Tongue (tissue), 3 donors: Measurements from ENCODE around the gene OR4L1. TPM values are rescaled to one million over a fixed set of nuclear protein-coding genes. Genes with fewer than 3 reads are reported as not detected.
"Not testable (repeated sequence)": the region's sequence is repeated elsewhere in the genome, so short reads cannot be mapped to it uniquely, and the experiment has no call there.

ENCODE experiments used
- DNase-seq: peaks from one replicate; pipeline ENCODE4 v3.0.0-alpha.2; 2015
- small RNA-seq: library from RNA; depleted of rRNA; stranded (forward); fragments of <200 nt; gene quantifications from one replicate; pipeline ENCODE3, GENCODE V24; 2014; ENCODE audit warnings: low replicate concordance
- total RNA-seq: library from RNA; depleted of rRNA; stranded (reverse); fragments of >200 nt; gene quantifications from one replicate; pipeline ENCODE4 v1.2.3, GENCODE V29; 2014

Gene OR4L1, protein sequence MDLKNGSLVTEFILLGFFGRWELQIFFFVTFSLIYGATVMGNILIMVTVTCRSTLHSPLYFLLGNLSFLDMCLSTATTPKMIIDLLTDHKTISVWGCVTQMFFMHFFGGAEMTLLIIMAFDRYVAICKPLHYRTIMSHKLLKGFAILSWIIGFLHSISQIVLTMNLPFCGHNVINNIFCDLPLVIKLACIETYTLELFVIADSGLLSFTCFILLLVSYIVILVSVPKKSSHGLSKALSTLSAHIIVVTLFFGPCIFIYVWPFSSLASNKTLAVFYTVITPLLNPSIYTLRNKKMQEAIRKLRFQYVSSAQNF
- total RNA-seq, result not detected

DNA sequence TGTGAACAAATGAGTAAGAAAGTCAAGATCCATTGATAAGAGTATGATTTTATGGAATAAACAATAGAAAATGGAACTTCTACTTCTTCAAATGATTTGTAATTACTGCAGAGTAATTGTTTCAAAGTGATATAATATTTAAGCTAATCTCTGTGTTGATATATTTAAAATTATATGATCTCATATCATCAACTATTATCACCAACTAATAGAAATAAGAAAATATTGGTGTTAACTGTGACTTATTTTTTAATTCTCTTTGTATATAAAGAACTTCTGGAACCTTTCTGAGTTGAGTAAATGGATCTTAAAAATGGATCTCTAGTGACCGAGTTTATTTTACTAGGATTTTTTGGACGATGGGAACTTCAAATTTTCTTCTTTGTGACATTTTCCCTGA lies at the start of gene OR4L1:
Gene OR4L1, plus strand, starts transcription at position 301 of the 400 bp plus-strand sequence. Its CDS starts 0 bp downstream, at position 301.
- DNase-seq, result no peak

DNA sequence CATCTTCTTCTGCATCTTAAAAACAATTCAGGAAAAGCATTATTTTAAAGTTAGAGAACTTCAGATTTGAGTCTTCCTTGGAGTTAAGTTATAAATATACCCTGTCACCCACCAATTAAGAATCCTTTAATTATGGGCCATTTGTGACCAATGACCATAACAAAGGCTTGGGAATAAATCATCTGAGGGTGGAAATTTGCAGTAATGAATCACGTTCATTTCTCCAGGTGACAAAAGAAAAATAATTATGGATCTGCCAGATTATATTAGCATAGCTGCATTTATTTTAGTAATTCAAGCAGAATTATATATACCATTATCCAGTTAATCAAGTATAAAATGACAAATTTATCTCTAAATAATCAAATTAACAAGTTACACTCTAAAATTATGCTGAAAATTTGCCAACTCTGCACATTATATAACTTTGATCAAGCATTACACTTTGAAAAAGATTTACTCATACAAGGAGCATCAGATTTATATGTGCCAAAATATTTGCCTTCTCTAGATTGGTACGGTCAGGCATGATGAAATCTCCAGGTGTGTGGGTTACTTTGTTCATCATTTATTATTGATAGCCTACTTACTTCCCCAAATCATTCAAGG lies 40.5 kb upstream of the OR4L1 start, which contains the start of gene OR4K14:
Gene OR4K14, minus strand, starts transcription at position 51 of the 609 bp plus-strand sequence. CDS start 4,114 bp downstream, outside the sequence.
- no peak for DNase-seq

DNA sequence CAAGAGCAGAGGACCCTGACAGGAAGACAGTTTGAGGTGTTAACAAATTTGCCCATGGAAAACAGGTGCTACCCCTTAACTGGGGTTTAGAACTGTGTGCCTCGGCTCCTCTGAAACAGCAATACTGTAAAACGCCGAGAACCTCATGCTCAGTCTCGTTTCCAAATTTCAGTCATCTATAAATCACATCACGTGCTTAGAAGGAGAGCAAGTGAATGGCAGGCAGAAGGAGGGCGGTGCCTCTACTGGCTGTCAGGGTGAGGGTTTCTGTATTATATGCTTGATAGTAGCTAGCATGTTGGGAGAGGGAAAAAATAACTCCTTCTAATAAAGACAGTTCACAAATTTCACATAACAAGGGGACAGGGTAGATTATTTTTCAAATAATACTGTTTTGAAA lies 28.8 kb upstream of the OR4L1 start:
- DNase-seq, result no peak

DNA sequence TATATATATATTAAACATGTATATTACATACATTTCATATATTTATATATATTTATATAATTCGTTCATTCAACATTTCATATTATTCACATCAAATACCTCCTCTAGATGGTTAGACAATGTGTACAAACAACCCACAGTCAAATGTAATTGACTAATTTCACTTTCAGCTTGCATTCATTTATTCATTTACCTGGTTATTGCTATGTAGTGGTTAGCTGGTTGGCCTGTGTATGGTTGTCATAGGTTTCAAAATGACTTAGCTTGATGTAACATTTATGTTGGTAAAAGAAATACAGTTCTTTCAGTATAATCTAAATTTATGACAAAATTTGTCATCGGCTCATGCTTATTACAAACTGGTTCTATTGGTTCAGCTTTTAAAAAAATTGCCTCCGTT lies 24.4 kb upstream of the OR4L1 start:
- no peak for DNase-seq

DNA sequence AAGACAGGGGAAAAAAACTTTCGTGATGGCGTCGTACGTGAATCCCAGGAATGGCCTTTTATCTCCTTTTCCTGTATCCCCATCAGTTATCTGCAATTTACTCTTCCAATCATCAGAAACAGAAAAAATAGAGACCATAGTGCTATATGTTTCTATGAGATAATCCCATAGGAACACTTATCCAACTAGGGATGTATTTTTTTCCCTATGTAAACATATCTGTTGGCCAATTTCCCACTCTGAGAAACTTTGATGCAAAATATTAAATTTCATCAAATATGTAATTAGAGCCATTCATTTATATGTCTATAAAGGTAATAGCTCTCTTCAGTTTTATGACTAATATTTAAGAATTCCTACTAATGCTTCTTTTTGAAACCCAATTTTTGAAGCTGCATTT lies 23.9 kb upstream of the OR4L1 start, which contains the start of gene OR4K13:
Gene OR4K13, minus strand, starts transcription at position 101 of the 400 bp plus-strand sequence. CDS start 1,280 bp downstream, outside the sequence.
- DNase-seq, result no peak

DNA sequence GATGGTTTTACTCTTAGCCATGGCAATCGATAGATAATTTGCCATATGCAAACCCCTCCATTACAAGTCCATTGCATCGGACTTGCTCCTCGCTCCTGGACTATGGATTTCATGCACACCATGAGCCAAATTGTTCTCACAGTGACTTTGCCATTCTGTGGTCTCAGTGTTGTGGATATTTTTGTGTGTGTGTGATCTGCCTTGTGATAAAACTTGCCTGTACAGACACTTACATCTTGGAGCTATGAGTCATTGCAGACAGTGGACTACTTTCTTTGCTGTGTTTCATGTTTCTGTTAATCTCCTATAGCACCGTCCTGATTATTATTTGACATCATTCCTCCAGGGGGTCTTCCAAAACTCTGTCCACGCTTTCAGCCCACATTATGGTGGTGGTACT lies 15.6 kb upstream of the OR4L1 start:
- no peak for DNase-seq

DNA sequence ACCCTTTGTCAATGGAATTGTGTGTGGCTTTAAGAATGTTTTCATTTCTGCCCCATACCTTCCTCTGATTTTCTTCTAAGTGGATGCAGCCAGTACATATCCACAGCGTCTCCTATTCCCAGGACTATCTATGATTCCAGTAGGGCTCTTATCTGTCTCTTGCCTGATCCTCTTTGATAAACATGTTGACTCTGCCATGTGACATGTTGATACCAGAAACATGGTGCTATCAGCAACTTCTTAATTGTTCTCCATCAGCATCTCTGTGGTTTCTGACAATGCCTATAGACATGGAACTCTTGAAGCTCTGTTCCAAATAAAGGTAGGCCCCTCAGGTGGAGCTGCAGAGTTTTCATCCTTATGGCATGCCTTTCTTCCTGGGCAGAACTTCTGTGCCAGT lies 11.6 kb upstream of the OR4L1 start:
- DNase-seq, result no peak

DNA sequence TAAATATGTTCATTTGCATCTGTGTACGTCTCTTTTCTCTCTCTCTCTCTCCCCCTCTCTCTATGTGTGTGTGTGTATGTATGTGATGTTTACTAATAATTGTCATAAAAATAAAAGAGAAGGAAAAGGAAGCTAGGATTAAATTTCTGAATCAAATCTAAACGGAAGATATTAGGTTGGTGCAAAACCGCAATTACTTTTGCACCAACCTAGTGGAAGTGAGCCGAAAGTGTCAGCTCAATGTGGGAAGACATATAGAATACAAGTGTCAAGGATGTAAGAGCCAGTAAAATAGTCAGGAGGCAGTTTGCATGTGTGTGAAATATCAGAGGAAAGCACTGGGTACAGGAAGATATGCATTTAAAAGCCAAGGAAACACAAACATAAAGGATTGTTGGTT lies 32.2 kb downstream of the OR4L1 start:
- no peak for DNase-seq

DNA sequence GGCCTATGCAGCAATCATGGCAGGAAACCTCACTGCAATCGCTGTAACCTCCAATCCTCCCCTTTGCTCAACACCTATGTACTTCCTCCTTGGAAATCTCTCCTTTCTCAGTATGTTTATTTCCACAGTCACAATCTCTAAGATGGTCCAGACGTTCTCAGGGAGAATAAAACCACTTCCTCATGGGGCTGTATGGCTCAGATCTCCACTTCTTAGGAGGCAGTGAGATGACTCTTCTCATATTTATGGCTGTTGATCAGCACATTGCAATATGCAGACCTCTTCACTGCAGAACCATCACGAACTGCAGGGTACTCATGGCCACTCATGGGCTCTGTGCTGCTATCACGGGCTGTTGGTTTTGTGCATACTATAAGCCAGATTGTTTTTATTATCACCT lies 33.6 kb downstream of the OR4L1 start:
- no peak for DNase-seq

DNA sequence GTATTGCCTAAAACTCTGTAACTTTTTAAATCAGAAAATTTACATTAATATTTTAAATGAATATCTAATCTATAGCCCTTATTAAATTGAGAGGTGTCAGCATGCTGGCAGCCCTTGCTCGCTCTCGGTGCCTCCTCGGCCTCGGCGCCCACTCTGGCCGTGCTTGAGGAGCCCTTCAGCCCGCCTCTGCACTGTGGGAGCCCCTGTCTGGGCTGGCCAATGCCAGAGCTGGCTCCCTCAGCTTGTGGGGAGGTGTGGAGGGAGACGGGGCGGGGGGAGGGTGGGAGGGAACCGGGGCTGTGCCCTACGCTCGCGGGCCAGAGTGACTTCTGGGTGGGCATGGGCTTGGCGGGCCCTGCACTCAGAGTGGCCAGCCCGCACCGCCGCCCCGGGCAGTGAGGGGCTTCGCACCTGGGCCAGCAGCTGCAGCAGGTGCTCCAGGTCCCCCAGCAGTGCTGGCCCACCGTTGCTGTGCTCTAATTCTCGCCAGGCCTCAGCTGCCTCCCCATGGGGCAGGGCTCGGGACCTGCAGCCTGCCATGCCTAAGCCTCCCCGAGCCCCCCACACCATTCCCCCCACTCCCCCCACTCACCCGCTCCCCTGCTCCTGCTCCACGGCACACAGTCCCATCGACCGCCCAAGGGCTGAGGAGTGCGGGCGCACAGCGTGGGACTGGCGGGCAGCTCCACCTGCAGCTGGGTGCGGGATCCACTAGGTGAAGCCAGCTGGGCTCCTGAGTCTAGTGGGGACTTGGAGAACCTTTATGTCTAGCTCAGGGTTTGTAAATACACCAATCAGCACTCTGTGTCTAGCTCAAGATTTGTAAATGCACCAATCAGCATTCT lies 39.3 kb downstream of the OR4L1 start:
- not testable (repeated sequence) for DNase-seq

DNA sequence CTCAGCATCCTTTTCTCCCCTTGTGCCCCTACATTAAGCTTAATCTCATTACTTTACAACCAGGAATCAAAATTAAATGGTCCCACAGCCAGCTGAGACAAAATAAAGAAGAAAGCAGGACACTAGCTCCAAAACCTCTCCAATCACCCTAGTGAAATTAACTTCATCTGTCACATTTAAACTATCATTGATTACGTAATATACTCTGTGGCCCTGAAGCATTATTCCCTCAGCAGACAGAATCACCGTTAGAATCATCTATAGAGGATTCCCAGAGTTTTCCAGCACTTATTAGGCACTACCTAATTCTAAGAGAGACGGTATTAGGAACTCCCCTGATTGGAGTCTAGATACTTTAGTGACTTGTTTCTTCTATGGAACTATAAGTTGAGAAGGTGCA lies 50.6 kb downstream of the OR4L1 start, which contains the start of gene OR4K17:
Gene OR4K17, plus strand, starts transcription at position 302 of the 400 bp plus-strand sequence. CDS start 6,761 bp downstream, outside the sequence.
- DNase-seq, result no peak

Small RNA genes lying within 50 kb of the gene (small RNA-seq; reads per million reads assigned to genes)
- gene RNA5SP380, result not detected

Other genes with a start within 250 kb of the OR4L1 start
- gene OR4K2, start 184.9 kb upstream of the OR4L1 start, total RNA-seq, result not detected
- gene OR4K5, start 139.4 kb upstream of the OR4L1 start, total RNA-seq, result not detected
- gene OR4K1, start 129.1 kb upstream of the OR4L1 start, total RNA-seq, result not detected
- not detected for gene OR4K15, start 84.5 kb upstream of the OR4L1 start, total RNA-seq
- gene OR4Q2, start 57.9 kb upstream of the OR4L1 start, total RNA-seq, result not detected
- gene OR4K14, start 40.7 kb upstream of the OR4L1 start, total RNA-seq, result not detected
- gene OR4K13, start 24.0 kb upstream of the OR4L1 start, total RNA-seq, result not detected
- gene OR4K17, start 50.7 kb downstream of the OR4L1 start, total RNA-seq, result not detected
- not detected for gene OR4N5, start 78.8 kb downstream of the OR4L1 start, total RNA-seq
- not detected for gene OR11G2, start 130.9 kb downstream of the OR4L1 start, total RNA-seq
- not detected for gene OR11H6, start 163.7 kb downstream of the OR4L1 start, total RNA-seq
- gene OR11H7, start 168.9 kb downstream of the OR4L1 start, total RNA-seq, result not detected
- not detected for gene OR11H4, start 179.2 kb downstream of the OR4L1 start, total RNA-seq
- 23.3 TPM for gene TTC5, start 245.9 kb downstream of the OR4L1 start, total RNA-seq